Hepatocyte (in vitro differentiated cells): ENCODE results near the gene PRC1.

Source experiments
- EZH2 ChIP-seq: fragments of 200-600 bp; sonication (generic); IDR thresholded peaks from 2 replicates; pipeline ENCODE4 v1.6.1; 2016; ENCODE audit warnings: antibody characterized with exemption, mild to moderate bottlenecking, borderline replicate concordance
- EZH2phosphoT487 ChIP-seq: fragments of 200-600 bp; sonication (generic); IDR thresholded peaks from one replicate; pipeline ENCODE4 v1.6.1; 2018; ENCODE audit warnings: antibody characterized with exemption, mild to moderate bottlenecking, low read depth, moderate library complexity; ENCODE audit not compliant: unreplicated experiment, severe bottlenecking
- TF ChIP-seq, protein P1 (sequence below): fragments of 200-600 bp; sonication (generic); IDR thresholded peaks from 2 replicates; pipeline ENCODE4 v1.5.1; 2016; ENCODE audit warnings: antibody characterized with exemption, mild to moderate bottlenecking; ENCODE audit not compliant: poor library complexity

DNA sequence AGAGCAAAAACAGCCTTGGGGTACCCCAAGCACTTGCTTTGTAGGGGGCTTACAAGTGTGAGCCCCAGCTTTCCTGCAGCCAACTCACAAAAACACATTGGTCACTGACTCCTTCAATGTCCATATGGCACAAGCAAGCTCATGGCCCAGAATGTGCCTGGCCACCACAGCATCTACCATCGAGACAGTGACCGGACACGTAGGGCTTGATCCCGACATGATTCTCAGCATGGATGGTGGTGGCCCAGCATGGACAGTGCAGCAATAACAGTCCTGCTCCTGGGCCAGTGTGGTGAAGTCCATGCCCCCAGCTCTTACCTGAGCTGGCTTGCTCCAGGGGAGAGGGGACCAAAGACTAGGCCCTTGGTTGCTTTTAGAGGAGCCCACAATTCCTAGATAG is 53.3 kb downstream of the PRC1 start:
- TF ChIP-seq, protein P1, sequence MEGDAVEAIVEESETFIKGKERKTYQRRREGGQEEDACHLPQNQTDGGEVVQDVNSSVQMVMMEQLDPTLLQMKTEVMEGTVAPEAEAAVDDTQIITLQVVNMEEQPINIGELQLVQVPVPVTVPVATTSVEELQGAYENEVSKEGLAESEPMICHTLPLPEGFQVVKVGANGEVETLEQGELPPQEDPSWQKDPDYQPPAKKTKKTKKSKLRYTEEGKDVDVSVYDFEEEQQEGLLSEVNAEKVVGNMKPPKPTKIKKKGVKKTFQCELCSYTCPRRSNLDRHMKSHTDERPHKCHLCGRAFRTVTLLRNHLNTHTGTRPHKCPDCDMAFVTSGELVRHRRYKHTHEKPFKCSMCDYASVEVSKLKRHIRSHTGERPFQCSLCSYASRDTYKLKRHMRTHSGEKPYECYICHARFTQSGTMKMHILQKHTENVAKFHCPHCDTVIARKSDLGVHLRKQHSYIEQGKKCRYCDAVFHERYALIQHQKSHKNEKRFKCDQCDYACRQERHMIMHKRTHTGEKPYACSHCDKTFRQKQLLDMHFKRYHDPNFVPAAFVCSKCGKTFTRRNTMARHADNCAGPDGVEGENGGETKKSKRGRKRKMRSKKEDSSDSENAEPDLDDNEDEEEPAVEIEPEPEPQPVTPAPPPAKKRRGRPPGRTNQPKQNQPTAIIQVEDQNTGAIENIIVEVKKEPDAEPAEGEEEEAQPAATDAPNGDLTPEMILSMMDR, result no peak
- no peak for TF ChIP-seq EZH2
- no peak for TF ChIP-seq EZH2phosphoT487
